ENCODE results near the gene TNIP2. TPM values are rescaled to one million over a fixed set of nuclear protein-coding genes. Genes with fewer than 3 reads are reported as not detected.

The TNIP2 gene
- total RNA-seq, 1 donor from 2014 or later = 25.3 TPM

DNA sequence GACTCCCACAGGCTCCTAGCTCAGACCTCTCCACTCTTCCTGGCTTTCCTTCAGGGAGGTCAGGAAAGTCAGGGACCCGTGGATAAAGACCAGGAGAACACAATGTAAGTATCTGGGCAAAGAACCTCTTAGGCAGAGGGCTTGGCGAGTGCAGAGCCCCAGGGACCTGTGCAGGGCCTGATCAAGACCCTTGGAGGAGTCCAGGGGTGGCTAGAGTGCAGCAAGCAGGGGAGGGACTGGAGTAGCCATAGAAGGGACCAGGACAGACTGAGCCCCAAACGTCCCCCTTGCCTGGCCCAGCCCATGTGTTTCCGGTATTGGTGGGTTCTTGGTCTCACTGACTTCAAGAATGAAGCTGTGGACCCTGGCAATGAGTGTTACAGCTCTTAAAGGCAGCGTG lies 5.9 kb upstream of the TNIP2 start:
- no peaks in the 10 kb centered on the region for H3K36me3 Mint-ChIP-seq

DNA sequence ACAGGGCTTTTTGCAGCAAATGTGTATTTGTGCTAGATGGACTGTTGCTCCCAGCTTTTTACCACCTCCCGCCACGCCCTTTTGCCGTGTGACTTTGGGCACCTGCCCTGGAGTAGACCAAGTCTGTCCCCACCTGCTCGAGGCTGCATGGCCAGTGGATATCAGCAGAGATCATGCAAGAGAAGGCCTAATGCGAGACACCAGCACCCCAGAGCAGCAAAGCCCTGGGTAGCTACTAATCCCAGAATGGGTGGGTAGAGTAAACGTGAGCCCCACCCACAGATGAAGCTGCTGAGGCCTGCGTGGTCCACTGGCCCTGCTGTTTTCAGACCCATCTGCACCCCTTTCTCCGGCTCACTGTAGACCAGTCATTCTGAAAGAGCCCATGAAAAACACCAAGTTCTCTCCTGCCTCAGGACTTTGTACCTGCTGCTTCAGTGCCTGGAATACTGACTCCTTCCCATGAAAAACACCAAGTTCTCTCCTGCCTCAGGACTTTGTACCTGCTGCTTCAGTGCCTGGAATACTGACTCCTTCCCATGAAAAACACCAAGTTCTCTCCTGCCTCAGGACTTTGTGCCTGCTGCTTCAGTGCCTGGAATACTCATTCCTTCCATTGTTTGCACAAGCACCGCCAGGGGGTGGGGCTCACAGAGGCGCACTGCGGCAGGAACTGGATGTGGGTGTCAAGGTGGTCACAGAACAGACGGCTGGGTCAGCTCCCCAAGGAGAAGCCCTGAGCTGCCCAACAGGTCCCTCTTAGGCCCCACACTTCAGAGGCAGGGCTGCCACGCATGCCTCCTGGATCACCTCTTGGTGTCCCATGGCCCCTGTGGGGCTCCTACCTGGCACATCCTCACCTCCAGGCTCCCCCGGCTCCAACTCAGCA lies 5.1 kb upstream of the TNIP2 start:
- Mint-ChIP-seq H3K27me3 (no peaks in the 10 kb centered on the region), H3K4me3 (no peak overlapping the region), H3K9me3 (no peaks in the 10 kb centered on the region), H3K4me1 (ENCODE audit: unreplicated experiment) (no peaks in the 10 kb centered on the region), H3K36me3 (no peaks in the 10 kb centered on the region), H3K27ac (peak overlapping the region; percentile 0)
- DNase-seq (ENCODE audit: extremely low spot score, unreplicated experiment) = no peak
- TF ChIP-seq, protein P1, sequence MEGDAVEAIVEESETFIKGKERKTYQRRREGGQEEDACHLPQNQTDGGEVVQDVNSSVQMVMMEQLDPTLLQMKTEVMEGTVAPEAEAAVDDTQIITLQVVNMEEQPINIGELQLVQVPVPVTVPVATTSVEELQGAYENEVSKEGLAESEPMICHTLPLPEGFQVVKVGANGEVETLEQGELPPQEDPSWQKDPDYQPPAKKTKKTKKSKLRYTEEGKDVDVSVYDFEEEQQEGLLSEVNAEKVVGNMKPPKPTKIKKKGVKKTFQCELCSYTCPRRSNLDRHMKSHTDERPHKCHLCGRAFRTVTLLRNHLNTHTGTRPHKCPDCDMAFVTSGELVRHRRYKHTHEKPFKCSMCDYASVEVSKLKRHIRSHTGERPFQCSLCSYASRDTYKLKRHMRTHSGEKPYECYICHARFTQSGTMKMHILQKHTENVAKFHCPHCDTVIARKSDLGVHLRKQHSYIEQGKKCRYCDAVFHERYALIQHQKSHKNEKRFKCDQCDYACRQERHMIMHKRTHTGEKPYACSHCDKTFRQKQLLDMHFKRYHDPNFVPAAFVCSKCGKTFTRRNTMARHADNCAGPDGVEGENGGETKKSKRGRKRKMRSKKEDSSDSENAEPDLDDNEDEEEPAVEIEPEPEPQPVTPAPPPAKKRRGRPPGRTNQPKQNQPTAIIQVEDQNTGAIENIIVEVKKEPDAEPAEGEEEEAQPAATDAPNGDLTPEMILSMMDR (conservative IDR thresholded peaks at IDR 0.05) = no peak

More for the DNA sequence above, 5.9 kb upstream of the TNIP2 start:
- Mint-ChIP-seq H3K9me3 (no peaks in the 10 kb centered on the region), H3K27ac (no peak overlapping the region), H3K4me3 (no peak overlapping the region), H3K4me1 (ENCODE audit: unreplicated experiment) (peaks cover 4% of the 10 kb centered on the region), H3K27me3 (no peaks in the 10 kb centered on the region)
- no peak for DNase-seq (ENCODE audit: extremely low spot score, unreplicated experiment)
- TF ChIP-seq, protein P1 (conservative IDR thresholded peaks at IDR 0.05) = no peak

DNA sequence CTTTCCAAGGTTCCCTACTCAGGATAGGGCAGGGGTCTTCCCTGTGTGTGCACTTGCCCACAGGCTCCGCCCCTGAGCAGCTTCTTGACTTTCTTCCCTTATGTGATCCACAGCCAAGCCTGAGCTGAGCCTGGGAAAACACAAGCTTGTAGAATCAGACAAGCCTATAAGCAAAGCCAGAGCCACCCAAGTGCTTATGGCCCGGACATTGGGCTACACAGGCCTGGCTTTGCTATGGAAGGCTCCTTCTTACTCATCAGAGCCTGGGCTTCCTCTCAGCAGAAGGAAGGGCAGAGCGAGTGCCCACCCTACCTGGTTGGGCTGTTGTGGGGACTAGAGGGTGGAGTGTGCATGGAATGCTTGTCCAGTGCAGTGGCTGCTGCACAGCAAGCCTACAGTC lies 1.3 kb upstream of the TNIP2 start:
- no peak for DNase-seq (ENCODE audit: extremely low spot score, unreplicated experiment)
- peaks cover 2% of the 10 kb centered on the region for H3K36me3 Mint-ChIP-seq
- H3K27me3 Mint-ChIP-seq = no peaks in the 10 kb centered on the region
- peak overlapping the region; percentile 82 for H3K4me3 Mint-ChIP-seq
- peak overlapping the region; percentile 63 for H3K27ac Mint-ChIP-seq
- TF ChIP-seq, protein P1 (conservative IDR thresholded peaks at IDR 0.05) = no peak
- no peaks in the 10 kb centered on the region for H3K9me3 Mint-ChIP-seq
- peaks cover 10% of the 10 kb centered on the region for H3K4me1 Mint-ChIP-seq (ENCODE audit: unreplicated experiment)

DNA sequence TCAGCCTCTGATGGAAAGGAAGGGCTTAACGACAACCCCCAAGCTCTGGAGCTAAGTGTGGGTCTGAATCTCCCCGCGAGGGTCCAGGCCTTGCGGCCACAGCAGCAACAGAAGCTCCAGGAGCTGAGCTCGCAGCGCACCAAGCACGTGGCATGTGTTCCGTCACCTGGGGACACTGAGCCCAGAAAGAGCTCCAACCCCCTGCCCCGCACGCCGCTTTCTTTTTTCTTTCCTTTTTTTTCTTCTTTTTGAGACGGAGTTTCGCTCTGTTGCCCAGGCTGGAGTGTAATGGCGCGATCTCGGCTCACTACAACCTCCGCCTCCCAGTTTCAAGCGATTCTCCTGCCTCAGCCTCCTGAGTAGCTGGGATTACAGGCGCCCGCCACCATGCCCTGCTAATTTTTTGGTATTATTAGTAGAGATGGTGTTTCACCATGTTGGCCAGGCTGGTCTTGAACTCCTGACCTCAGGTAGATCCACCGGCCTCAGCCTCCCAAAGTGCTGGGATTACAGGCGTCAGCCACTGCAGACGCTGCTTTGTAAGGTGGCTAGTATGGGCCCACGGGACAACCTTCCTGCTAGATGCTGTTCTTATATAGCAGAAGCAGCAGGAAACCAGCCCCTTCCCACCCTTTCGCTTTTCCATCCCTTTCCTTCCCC lies 685 bp upstream of the TNIP2 start:
- Mint-ChIP-seq H3K9me3 (no peaks in the 10 kb centered on the region), H3K27me3 (no peaks in the 10 kb centered on the region), H3K4me1 (ENCODE audit: unreplicated experiment) (peaks cover 10% of the 10 kb centered on the region), H3K27ac (peak overlapping the region; percentile 63), H3K4me3 (peak overlapping the region; percentile 82), H3K36me3 (peaks cover 4% of the 10 kb centered on the region)
- DNase-seq (ENCODE audit: extremely low spot score, unreplicated experiment) = no peak
- TF ChIP-seq, protein P1 (conservative IDR thresholded peaks at IDR 0.05) = no peak

DNA sequence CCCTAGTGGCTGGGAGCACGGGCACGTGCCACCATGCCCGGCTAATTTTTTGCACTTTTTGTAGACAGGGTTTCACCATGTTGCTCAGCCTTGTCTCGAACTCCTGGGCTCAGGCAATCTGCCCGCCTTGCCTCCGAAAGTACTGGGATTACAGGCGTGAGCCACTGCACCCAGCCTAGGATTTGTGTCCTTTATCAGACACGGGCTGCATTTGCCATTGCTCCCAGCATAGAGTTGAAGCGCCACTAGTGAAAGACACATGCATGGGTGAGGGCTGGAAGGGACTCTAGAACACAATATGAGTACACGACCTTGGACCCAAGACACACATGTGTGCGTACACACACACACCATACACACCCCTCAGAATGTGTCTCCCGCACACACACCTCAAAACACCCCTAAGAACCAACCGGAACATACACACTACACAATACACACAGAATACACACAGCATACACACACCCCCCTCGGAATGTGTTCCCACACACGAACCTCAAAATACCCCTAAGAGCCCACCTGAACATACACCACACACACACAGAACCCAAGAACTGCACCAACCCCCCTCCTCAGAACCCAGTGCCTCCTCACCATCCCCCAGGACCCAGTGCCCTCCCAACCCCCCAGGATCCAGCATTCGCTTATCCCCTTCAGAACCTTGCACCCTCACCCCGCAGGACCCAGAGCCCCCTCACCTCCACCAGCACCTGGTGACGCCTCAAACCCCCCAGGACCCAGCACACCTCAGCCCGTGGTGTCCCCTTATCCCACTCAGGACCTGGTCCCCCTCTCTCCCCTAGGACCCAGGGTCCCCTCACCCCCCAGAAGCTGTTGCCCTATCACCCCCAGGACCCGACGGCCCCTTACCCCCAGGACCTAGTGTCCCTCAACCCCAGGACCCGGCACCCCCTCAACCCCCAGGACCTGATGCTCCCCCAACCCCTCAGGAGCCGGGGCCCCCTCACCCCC lies 1.0 kb downstream of the TNIP2 start:
- Mint-ChIP-seq H3K4me1 (ENCODE audit: unreplicated experiment) (peaks cover 10% of the 10 kb centered on the region), H3K36me3 (peaks cover 4% of the 10 kb centered on the region), H3K4me3 (peak overlapping the region; percentile 88), H3K27me3 (no peaks in the 10 kb centered on the region), H3K9me3 (no peaks in the 10 kb centered on the region), H3K27ac (peak overlapping the region; percentile 62)
- no peak for DNase-seq (ENCODE audit: extremely low spot score, unreplicated experiment)
- TF ChIP-seq, protein P1 (conservative IDR thresholded peaks at IDR 0.05) = no peak

All from type B pancreatic cell (in vitro differentiated cells).